Right lobe of liver (tissue), 4 donors: ENCODE measurements around the gene SPINT2.

Source experiments
- POLR2A ChIP-seq: fragments of 450-650 bp; IDR thresholded peaks from one replicate; pipeline ENCODE4 v1.6.1; 2017; ENCODE audit warnings: antibody characterized with exemption, mild to moderate bottlenecking
- TF ChIP-seq, protein P1 (sequence below), 4 donors: fragments of 200-600 bp in 3 of 4; fragments of 450-650 bp in 1 of 4; IDR thresholded peaks; one replicate each; pipeline versions ENCODE4 v1.5.1 to v1.8.0; 2016 to 2022; ENCODE audit warnings: antibody characterized with exemption in 4 of 4, mild to moderate bottlenecking in 2 of 4
- donor health status: DM: no; HTN: no; CAD: no.
- donor health status: DM: no; HTN: no; CAD: no.
- donor health status: DM: no; HTN: yes; CAD: no.

DNA sequence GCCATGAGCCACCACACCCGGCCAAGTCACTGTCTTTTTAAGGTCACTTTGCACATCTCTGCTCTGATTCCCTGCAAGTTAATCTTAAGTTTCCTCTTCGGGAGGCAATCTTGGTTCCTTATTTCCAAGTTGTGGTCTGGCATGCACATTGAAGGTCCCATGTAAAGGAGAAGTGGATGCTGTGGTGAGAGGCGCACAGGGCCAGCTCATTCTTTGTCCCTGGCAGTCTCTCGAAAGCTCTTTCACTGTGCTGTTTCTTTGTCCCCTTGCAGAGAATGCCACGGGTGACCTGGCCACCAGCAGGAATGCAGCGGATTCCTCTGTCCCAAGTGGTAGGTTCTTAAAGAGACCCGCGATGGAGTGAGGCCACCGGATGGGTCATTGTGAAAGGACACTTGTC lies 23.2 kb downstream of the SPINT2 start:
- TF ChIP-seq, protein P1, sequence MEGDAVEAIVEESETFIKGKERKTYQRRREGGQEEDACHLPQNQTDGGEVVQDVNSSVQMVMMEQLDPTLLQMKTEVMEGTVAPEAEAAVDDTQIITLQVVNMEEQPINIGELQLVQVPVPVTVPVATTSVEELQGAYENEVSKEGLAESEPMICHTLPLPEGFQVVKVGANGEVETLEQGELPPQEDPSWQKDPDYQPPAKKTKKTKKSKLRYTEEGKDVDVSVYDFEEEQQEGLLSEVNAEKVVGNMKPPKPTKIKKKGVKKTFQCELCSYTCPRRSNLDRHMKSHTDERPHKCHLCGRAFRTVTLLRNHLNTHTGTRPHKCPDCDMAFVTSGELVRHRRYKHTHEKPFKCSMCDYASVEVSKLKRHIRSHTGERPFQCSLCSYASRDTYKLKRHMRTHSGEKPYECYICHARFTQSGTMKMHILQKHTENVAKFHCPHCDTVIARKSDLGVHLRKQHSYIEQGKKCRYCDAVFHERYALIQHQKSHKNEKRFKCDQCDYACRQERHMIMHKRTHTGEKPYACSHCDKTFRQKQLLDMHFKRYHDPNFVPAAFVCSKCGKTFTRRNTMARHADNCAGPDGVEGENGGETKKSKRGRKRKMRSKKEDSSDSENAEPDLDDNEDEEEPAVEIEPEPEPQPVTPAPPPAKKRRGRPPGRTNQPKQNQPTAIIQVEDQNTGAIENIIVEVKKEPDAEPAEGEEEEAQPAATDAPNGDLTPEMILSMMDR (IDR thresholded peaks at IDR 0.05): no peak
- TF ChIP-seq POLR2A: no peak
